Stimulated activated CD8-positive, alpha-beta memory T cell treated with anti-CD3 and anti-CD28 coated beads, Interleukin-4, amount 100 ng/mL, for 24 hours (primary cell): ENCODE results near the gene CNNM1.

Source experiments
- DNase-seq: peaks from one replicate; pipeline ENCODE4 v3.0.0-alpha.2; 2020; ENCODE audit warnings: low read depth

The CNNM1 gene

DNA sequence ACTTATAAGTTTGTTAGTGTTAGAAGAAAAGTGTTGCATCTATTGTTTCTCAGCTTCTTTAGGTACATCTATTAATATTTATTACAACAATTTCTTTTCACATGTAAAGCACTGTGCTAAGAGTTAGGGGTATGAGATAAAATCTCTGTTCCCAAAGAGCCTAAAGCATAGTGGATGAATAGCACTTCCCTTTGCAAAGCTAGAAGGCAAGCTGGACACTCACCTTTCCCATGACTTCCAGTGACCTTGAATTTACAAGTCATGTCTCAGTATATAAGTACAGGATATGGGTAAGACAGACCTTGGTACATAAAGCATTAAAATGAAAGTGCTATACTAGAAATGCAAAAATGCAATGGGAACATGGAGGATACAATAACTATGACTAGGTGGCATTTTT lies 8.7 kb downstream of the CNNM1 start:
- DNase-seq, result no peak

DNA sequence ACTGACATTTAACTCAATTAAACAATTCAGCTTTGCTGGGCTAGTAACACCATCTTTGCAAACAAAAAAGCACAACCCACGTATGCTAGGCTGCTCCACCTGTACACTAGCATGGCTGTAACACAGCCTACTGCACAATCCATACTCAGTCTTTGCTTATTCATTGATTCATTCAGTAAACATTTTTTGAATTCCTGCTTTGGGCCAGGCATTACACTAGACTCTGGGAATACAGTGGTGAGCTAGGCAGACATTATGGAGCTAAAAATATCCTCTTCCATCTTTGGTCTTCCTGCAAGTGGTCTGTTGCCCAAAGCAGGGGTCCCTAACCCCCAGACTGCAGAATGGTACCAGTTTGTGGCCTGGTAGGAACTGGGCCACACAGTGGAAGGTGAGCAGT lies 9.9 kb downstream of the CNNM1 start:
- no peak for DNase-seq

DNA sequence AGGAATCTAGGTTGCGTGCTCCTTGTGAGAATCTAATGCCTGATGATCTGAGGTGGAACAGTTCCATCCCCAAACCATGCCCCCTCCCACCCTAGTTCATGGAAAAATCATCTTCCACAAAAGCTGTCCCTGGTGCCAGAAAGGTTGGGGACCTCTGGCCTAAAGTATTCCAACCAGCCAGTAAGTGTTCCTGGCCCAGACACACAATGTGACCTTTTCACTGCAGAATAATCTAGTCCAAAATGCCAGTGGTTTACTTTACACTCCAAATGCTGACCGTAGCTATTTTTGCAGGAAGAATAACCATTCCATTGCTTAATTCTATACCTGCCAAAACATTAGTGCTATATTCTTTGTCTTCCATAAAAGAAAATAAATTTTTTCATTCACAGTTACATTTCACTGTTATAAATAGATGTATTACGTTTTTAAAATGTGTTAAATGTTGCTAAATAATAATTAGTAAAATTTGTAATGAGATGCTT lies 10.4 kb downstream of the CNNM1 start:
- no peak for DNase-seq

DNA sequence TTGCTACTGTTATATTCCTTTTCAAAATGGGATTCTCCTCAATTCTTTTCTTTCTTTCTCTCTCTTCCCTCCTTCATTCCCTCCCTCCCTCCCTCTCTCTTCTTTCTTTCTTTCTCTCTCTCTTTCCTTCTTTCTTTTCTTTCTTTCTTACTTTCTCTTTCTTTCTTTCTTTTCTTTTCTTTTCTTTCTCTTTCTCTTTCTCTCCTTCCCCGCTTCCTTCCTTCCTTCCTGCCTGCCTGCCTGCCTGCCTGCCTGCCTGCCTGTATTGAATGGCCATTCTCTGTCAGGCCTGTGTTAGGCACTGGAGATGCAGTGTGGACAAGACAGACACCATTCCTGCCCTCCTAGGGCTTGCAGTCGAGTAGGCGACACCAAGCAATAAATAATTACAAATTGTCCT lies 11.5 kb downstream of the CNNM1 start:
- DNase-seq, result no peak

DNA sequence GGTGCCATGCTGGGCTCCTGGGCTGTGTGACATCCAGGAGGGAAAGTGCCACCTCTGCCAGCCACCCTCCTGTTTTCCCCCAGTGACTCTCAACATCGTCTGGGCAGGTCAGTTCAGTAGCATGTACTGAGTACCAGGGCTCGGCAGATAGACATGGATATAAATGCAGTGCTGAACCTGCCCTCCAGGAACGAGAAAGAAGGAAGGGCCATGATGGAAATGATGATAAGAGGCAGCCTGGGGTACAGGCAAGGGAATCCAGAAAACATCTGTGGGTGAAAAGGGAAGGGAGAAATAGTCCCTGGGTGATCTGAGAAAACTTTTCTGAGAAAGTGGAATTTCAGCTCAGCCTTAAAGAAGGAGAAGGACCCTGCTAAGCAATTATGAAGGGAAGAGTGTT lies 12.1 kb downstream of the CNNM1 start:
- DNase-seq, result no peak

DNA sequence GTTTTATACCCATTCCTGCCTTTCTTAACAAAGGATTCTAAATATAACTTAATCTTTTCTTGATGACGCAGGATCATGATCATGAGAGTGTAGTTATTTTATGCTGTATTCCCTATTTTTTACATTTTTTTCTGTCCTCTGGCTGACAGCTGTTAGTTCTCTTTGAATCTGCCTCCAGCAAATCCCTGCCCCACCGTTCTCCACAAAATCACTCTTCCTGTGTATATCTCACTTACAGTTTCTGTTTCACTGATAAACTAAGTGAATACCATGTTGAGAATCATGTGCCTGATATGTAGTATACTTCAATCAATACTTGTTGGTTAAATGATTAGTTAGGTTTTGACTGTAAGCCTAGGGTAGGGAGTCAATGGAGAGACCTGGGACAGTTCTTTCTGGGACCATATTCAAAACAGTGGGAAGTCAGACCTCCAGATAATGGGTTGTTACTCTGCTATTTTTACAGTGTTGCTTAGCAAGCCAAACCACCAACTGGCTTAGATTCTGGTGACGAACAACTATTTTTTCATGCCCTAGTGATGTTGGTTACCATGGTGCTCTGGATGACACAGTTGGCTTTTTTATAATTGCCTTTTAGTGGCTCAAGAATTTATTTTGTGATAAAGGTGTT lies 12.8 kb downstream of the CNNM1 start:
- no peak for DNase-seq

DNA sequence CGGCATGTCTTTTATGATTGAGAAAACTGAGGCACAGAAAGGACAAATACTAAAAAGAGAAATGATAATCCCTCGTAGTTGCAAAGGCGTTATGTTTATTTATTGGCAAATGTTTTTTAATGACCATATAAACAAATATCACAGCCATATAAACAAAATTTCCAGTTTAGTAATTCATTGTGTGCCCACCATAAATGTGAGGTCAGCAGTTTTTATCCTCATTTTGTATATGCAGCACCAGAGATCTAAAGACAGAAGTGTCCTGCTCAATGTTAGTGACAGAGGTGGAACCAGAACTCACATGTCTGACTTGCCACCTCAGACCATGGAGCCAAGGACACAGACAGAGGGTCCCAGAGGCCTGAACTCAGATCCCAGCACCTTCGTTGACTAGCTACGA lies 14.1 kb downstream of the CNNM1 start:
- DNase-seq, result no peak

DNA sequence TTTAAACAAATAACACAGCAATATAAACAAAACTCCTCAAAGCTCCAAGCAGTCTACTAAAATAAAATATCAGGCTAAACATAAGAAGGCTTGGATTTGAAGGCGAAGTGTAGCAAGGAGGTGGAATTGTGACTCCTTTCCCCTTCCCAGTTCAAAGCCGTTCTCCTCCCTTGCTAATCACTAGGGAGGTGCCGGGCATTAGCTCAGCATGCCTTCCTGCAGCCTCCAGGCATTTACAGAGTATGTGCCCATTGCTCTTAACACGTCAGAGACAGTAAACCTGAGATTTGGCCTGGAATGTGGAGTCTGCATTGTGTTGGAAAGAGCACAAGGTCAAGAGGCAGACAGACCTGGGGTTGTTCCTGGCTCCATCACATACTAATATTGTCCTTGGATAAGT lies 15.6 kb downstream of the CNNM1 start:
- DNase-seq, result no peak

DNA sequence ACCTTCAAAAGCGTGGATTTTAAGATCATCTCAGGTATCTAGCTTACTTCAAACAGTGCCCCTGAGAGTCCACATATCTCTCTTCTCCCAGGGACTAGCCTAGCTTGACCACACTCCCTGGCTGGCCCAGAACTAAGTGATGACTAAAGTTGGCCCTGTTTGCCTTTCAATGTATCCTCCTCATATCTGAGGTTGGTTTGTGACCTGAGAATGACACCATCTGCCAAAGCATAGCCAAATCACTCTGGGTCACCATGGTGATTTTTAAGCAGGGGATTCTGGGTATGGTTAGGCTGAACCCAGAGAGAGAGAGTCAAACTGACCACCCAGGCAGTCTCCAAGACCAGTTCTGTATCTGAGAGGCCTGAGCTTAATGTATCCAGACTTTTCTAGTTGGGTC lies 16.2 kb downstream of the CNNM1 start:
- DNase-seq, result no peak

DNA sequence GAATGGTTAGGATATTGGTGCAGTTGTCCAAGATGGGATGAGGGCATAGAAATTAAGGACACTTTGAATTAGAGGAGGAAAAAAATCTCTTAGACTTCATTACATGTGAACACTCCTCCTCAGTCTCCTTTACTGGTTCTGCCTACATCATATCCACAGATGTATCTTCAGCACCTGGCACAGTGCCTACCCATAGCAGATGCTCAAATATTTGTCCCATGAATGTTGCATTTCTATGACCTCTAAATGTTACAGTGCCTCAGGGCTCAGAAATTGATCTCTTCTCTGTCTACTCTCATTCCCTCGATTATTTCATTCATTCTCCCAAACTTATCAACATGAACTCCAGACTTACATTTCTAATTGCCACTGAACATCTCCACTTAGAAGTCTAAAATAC lies 17.1 kb downstream of the CNNM1 start:
- DNase-seq, result no peak

DNA sequence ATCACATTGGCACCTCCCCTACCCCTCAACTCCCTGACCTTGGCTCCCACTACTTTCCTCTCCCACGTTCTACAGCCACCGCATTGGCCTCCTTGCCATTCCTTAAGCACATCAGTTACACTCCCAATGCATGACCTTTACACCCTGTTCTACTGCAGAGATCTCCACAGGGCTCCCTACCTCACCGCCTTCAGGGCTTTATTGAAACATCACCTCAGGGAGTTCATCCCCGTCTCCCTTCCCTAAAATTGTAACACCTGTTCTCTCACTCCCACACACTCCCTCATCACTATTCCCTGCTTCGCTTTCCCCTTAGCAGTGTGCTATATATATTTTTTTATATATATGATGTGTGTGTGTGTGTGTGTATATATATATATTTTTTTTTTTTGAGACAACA lies 18.5 kb downstream of the CNNM1 start:
- DNase-seq, result no peak

DNA sequence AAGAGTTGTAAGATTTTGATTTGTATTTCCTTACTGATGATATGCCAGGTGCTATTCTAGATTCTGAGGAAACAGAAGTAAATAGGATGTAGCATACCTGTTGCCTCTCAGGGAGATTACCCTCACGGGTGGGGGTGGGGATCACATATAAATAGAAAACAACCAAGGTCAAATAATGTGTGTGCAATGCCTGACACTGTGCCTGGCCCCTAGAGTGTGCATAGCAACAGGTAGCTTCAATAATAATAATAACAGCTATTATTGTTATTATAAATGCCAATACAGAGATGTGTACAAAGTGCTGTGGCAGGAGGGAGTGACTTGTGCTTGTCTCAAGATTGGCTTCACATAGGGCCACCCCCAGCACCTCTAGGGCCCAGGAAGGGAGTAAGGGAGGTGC lies 24.0 kb downstream of the CNNM1 start:
- DNase-seq, result no peak

DNA sequence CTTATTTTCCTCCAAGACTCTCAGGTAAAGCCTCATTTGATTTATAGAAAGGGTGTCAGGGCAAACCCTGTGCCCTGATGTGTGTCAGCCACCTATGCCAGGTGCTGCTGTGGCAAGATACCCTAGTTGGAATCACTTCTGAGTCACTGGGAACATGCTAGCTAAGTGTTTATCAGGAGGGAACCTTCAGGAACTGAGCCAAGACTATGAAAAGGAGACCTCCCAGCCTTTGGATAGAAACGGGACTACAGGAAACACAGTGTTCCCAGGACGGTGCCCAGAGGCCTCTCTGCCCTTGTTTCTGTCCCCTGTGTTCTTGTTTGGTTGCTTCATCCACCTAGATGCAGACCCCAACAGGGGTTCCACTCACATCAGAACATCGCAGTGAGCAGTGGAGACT lies 28.5 kb downstream of the CNNM1 start:
- DNase-seq, result no peak

DNA sequence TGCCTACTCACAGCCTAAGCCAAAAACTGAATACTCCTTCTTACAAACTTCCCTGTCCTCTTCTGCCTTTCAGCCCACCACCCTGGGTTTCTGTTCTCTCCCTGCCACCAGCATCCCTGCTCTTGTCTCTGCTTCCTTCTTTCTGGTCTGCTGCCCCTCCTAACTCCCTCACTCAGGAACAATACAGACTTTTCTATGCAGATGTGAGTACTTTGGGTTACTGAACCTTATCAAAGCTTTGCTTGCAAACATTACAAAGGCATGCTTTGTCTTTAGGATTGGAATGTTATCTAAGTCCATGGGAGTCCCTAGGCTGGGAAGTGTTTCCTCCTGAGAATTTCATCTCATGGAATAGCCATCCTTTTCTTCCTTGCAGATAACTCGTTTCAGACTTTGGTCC lies 28.9 kb downstream of the CNNM1 start:
- no peak for DNase-seq

DNA sequence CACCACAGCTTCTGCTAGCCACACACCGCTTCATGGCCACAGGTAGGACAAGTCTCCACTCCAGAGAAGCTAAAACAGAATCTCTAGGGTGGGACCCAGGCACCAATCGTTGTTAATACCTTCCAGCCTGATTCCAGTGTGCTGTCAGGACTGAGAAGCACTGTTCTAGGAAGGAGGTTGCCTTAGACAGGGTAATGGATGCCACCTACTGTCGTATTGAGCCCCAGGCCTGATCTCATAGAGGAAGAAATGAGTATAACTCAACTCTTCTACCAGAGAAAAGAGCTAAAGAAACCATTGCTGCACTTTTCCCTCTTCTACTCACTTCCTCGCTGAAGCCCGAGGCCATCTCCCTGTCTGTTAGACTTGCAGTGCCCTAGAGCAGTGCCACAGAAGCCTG lies 31.8 kb downstream of the CNNM1 start:
- DNase-seq, result no peak

DNA sequence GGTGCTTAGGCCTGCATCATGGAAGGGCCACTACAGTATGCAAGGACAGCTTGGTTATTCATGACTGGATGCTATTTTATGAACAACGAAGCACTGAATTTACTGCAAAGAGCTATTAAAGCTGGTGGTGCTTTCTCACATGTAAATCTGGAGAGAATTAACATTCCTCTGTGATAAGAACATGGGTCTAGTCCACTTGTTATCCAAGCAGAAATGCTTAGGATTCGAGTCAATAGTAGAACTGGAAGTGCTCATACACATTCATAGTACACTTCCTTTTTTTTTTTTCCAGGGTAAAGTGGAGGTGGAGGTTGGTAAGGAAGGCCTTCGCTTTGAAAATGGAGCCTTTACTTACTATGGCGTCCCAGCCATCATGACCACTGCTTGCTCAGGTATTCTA lies 35.0 kb downstream of the CNNM1 start:
- no peak for DNase-seq

DNA sequence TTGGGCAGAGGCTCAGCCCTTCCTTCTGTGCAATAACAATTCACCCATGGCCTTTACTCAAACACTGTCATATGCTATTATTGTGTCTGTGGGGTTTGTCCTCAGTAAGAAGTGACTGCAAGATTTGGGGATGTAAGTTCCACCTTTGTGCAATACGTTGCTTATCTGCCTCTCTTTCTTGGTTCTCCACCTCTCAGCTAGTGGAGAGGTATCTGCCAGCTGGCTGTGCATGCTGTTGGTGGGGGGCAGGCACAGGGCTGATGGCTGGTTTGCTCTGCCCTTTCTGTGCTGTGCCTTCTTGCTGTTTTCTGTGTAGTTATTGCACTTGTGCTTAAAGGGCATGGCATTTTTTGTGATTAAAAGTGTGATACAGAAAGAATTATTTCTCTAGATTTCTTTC lies 36.2 kb downstream of the CNNM1 start:
- no peak for DNase-seq

DNA sequence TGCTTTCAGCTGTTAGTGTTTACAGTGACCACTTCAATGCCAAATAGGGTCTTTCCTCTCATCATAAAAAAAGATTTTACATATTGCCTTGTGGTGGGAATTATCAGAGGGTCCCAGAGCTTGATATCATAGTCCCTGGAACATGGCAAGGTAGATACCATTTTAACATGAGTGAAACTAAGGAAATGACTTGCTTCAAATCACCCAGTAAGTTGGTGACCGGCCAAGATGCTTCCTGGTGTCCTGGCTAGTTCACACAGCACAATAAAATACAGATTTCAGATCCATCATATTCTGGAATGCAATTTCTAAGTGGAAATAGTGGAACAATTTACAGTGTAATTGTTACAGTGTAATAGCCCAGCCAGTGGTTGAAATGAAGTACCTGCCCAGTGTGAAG lies 36.6 kb downstream of the CNNM1 start:
- DNase-seq, result no peak

DNA sequence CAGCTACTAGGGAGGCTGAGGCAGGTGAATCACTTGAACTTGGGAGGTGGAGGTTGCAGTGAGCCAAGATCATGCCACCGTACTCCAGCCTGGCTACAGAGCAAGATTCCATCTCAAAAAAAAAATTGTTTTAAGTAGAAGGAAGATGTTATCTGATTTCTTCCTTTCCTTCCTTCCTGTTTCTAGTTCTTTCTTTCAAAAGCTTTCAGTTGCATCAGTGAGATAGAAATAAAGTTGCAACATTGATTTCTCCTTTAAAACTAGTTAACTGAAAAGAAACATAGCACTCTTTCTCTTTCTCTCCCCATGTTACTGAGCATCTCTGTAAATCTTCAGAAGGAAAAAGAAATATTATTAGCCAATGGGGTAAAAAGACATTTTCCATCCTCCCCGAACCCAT lies 37.5 kb downstream of the CNNM1 start:
- DNase-seq, result no peak

DNA sequence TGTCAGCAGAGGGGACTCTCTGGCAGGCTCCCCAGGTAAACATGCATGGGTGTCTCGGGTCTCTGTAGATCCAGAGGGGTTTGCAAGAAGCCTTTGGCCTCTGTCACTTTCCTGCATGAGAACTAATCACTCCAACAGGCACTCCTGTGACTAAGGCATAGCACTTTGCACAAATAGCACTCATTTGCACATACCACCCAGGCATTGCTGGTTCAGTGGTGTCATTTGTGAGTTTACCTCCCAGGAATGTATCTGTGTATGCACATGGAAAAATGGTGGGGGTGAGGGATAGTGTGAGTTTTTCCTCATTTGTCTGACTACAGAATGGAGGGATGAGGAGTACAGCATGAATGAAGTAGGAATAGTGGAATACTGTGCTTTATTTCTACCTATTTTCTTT lies 39.5 kb downstream of the CNNM1 start:
- no peak for DNase-seq

DNA sequence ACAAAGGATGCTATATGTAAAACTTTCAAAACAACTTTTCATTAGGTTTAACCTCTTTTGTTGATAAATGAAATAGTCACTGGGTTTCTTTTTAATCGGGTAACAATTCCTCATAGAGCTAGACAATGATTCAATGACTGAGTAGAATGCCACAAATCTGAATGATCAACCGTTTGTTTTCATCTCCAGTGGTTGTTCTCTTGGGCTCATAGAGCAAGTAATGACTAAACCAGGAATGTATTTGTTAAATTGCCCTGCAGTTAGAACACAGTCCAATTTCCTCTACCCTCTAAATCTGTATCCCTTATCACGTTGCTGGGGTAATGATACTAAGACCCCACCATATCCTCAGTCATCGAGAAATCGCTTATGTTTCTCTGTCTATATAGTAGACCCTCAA lies 40.0 kb downstream of the CNNM1 start:
- DNase-seq, result no peak

DNA sequence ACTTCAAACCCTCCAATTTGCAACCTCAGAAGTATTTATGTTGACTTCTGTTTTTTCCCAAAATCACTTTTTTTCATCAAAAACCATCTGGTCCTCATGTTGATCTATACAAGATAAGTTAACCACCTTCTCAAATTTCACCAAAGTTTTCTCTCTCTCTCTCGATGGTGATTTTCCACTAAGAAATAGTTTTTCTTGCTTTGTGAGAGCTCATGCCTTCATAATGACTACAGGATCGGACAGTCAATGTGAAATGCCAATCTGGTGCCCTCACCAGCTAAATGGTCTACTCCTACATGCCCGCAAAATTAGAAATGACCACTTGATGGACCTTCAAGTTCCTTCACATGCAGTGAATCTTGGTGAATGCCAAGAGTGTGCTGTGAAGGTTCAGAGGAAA lies 40.4 kb downstream of the CNNM1 start:
- no peak for DNase-seq

DNA sequence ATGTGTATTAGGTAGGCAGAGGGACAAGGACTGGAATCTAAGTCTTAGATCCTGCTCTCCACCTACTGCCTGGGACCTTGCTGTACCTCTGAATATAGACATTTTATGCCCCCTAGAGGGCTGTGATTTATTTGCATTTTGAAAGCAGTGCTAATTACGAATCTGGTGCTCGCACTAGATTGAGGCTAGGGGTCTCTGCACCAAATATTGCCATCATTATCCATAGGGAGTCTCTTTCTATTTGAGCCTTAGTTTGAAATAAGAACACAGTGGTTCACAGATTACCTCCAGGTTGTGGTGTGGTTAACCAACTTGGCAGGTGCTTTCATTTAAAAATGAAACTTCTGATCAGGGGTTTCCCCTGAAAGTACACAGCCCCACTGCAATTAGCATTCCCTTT lies 41.8 kb downstream of the CNNM1 start:
- no peak for DNase-seq

DNA sequence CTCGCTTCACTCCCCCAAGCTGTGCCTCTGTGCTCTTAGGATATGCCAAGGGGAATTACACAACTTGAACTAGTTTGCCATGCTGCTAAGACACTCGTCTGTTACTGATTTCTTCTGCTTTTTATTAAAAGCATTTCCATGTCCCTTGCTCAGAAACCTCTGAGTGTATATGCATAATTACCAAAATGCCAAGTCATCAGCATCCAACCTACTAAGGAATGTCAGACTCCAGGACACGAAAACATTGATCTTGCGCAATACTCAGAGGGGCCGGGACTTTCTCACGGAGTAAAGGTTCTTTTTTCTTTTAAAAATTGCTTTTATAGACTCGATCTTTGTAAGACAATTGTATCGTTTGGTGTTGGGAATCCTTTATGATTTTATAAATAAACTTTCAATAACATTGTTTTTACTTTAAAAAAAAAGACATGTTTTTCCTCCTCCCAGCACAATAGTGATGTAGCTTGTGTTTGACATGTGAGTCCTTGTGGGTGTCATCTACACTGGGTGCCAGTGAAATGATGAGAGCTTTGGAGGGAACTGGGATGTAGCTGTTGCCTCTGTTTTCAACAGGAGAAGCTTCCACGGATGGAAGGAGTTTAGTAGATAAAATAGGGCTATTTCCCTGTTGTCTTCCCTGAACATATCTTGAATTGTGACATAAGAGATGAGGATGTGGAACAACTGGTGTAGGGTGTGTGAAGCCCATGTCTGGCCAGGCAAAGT lies 43.6 kb downstream of the CNNM1 start:
- no peak for DNase-seq
